ENCODE data around the gene ZMAT2. TPM values are rescaled to one million over a fixed set of nuclear protein-coding genes. Genes with fewer than 3 reads are reported as not detected.

ZMAT2 gene
- total and polyA plus RNA-seq, 2 of the 8 experiments (the other 6 are each of a cell fraction or from before 2014, with no cell fraction given): 56.8 to 65.9 TPM

GRCh38 chr5:140690941-140691924 lies 9.0 kb upstream of the ZMAT2 start, which contains the start of the genes HARS1 and HARS2 (continued):
- no peak for TF ChIP-seq CREB1 (IDR thresholded peaks at IDR 0.05)
- TF ChIP-seq JUN (IDR thresholded peaks at IDR 0.05; ENCODE audit: low read depth, low read length): no peak
- TF ChIP-seq, protein P1, sequence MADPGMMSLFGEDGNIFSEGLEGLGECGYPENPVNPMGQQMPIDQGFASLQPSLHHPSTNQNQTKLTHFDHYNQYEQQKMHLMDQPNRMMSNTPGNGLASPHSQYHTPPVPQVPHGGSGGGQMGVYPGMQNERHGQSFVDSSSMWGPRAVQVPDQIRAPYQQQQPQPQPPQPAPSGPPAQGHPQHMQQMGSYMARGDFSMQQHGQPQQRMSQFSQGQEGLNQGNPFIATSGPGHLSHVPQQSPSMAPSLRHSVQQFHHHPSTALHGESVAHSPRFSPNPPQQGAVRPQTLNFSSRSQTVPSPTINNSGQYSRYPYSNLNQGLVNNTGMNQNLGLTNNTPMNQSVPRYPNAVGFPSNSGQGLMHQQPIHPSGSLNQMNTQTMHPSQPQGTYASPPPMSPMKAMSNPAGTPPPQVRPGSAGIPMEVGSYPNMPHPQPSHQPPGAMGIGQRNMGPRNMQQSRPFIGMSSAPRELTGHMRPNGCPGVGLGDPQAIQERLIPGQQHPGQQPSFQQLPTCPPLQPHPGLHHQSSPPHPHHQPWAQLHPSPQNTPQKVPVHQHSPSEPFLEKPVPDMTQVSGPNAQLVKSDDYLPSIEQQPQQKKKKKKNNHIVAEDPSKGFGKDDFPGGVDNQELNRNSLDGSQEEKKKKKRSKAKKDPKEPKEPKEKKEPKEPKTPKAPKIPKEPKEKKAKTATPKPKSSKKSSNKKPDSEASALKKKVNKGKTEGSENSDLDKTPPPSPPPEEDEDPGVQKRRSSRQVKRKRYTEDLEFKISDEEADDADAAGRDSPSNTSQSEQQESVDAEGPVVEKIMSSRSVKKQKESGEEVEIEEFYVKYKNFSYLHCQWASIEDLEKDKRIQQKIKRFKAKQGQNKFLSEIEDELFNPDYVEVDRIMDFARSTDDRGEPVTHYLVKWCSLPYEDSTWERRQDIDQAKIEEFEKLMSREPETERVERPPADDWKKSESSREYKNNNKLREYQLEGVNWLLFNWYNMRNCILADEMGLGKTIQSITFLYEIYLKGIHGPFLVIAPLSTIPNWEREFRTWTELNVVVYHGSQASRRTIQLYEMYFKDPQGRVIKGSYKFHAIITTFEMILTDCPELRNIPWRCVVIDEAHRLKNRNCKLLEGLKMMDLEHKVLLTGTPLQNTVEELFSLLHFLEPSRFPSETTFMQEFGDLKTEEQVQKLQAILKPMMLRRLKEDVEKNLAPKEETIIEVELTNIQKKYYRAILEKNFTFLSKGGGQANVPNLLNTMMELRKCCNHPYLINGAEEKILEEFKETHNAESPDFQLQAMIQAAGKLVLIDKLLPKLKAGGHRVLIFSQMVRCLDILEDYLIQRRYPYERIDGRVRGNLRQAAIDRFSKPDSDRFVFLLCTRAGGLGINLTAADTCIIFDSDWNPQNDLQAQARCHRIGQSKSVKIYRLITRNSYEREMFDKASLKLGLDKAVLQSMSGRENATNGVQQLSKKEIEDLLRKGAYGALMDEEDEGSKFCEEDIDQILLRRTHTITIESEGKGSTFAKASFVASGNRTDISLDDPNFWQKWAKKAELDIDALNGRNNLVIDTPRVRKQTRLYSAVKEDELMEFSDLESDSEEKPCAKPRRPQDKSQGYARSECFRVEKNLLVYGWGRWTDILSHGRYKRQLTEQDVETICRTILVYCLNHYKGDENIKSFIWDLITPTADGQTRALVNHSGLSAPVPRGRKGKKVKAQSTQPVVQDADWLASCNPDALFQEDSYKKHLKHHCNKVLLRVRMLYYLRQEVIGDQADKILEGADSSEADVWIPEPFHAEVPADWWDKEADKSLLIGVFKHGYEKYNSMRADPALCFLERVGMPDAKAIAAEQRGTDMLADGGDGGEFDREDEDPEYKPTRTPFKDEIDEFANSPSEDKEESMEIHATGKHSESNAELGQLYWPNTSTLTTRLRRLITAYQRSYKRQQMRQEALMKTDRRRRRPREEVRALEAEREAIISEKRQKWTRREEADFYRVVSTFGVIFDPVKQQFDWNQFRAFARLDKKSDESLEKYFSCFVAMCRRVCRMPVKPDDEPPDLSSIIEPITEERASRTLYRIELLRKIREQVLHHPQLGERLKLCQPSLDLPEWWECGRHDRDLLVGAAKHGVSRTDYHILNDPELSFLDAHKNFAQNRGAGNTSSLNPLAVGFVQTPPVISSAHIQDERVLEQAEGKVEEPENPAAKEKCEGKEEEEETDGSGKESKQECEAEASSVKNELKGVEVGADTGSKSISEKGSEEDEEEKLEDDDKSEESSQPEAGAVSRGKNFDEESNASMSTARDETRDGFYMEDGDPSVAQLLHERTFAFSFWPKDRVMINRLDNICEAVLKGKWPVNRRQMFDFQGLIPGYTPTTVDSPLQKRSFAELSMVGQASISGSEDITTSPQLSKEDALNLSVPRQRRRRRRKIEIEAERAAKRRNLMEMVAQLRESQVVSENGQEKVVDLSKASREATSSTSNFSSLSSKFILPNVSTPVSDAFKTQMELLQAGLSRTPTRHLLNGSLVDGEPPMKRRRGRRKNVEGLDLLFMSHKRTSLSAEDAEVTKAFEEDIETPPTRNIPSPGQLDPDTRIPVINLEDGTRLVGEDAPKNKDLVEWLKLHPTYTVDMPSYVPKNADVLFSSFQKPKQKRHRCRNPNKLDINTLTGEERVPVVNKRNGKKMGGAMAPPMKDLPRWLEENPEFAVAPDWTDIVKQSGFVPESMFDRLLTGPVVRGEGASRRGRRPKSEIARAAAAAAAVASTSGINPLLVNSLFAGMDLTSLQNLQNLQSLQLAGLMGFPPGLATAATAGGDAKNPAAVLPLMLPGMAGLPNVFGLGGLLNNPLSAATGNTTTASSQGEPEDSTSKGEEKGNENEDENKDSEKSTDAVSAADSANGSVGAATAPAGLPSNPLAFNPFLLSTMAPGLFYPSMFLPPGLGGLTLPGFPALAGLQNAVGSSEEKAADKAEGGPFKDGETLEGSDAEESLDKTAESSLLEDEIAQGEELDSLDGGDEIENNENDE (IDR thresholded peaks at IDR 0.05; ENCODE audit: insufficient replicate concordance, low read length): no peak
- TF ChIP-seq ASH2L (IDR thresholded peaks at IDR 0.05; ENCODE audit: low read length): peak; percentile 91
- TF ChIP-seq SRF (IDR thresholded peaks at IDR 0.05; ENCODE audit: low read depth, low read length): no peak
- TF ChIP-seq PHF8 (conservative IDR thresholded peaks at IDR 0.05; ENCODE audit: low read depth, low read length): peak; percentile 78
- peak; percentile 88 for TF ChIP-seq KDM4A (IDR thresholded peaks at IDR 0.05; ENCODE audit: low read depth, low read length, severe bottlenecking)
- TF ChIP-seq BRCA1 (IDR thresholded peaks at IDR 0.05; ENCODE audit: low read depth, low read length): no peak
- TF ChIP-seq SUZ12 (IDR thresholded peaks at IDR 0.05; ENCODE audit: low read length): no peak
